HUES6 (cell line): Measurements from ENCODE around the gene ANKRD13B.
A peak's percentile ranks its signal among the peaks of the same experiment; 100 is the strongest.

Experiments
- H3K27ac ChIP-seq: 2 replicates; pipeline ENCODE4 v1.7.0; 2013; ENCODE audit warnings: low read depth, mild to moderate bottlenecking, low read length, inconsistent platforms
- H3K27me3 ChIP-seq: 2 replicates; pipeline ENCODE4 v1.6.1; 2013; ENCODE audit warnings: low read length; ENCODE audit not compliant: control insufficient read depth, insufficient read depth
- H3K36me3 ChIP-seq: 2 replicates; pipeline ENCODE4 v1.6.1; 2013; ENCODE audit warnings: low read length; ENCODE audit not compliant: control insufficient read depth, insufficient read depth
- H3K4me1 ChIP-seq: 2 replicates; pipeline ENCODE4 v1.6.1; 2013; ENCODE audit warnings: low read length; ENCODE audit not compliant: control insufficient read depth, insufficient read depth
- H3K4me3 ChIP-seq: 2 replicates; pipeline ENCODE4 v1.5.1; 2013; ENCODE audit warnings: low read depth, low read length
- H3K9ac ChIP-seq: one replicate; pipeline ENCODE4 v1.6.1; 2013; ENCODE audit warnings: mild to moderate bottlenecking, low read length
- H3K9me3 ChIP-seq: 2 replicates; pipeline ENCODE4 v1.6.1; 2013; ENCODE audit warnings: low read depth, low read length; ENCODE audit not compliant: control insufficient read depth, insufficient read depth

The ANKRD13B gene

GRCh38 chr17:29615492-29616299 lies 22.8 kb downstream of the ANKRD13B start:
- Histone ChIP-seq H3K9ac (no peak overlapping the region), H3K27me3 (peaks cover 87% of the 10 kb centered on the region), H3K9me3 (0 out of 2 replicates have a peak, but pooled peaks cover 2% of the 10 kb centered on the region), H3K4me1 (peaks cover 61% of the 10 kb centered on the region), H3K27ac (no peak overlapping the region), H3K36me3 (no peaks in the 10 kb centered on the region), H3K4me3 (peak overlapping the region; percentile 70)

- H3K27me3 ChIP-seq = peaks cover 89% of the 10 kb centered on the region
- H3K4me1 ChIP-seq = peaks cover 68% of the 10 kb centered on the region
- H3K9ac ChIP-seq = no peak overlapping the region
- 0 out of 2 replicates have a peak, but pooled peaks cover 2% of the 10 kb centered on the region for H3K9me3 ChIP-seq
- H3K27ac ChIP-seq = no peak overlapping the region
- H3K36me3 ChIP-seq = no peaks in the 10 kb centered on the region
- H3K4me3 ChIP-seq = peak overlapping the region; percentile 70
Measured at GRCh38 chr17:29616300-29617048, 23.5 kb downstream of the ANKRD13B start.

GRCh38 chr17:29617125-29617480 lies 24.2 kb downstream of the ANKRD13B start:
- H3K9ac ChIP-seq = no peak overlapping the region

GRCh38 chr17:29617481-29618271 lies 24.7 kb downstream of the ANKRD13B start:
- no peak overlapping the region for H3K27ac ChIP-seq
- peaks cover 72% of the 10 kb centered on the region for H3K4me1 ChIP-seq
- peak overlapping the region; percentile 70 for H3K4me3 ChIP-seq
- H3K9me3 ChIP-seq = 0 out of 2 replicates have a peak, but pooled peaks cover 2% of the 10 kb centered on the region
- H3K9ac ChIP-seq = peak overlapping the region; percentile 25
- H3K27me3 ChIP-seq = peaks cover 90% of the 10 kb centered on the region
- no peaks in the 10 kb centered on the region for H3K36me3 ChIP-seq

More at GRCh38 chr17:29617125-29617480, 24.2 kb downstream of the ANKRD13B start:
- H3K27me3 ChIP-seq = peaks cover 89% of the 10 kb centered on the region
- 0 out of 2 replicates have a peak, but pooled peaks cover 2% of the 10 kb centered on the region for H3K9me3 ChIP-seq
- peak overlapping the region; percentile 70 for H3K4me3 ChIP-seq
- no peaks in the 10 kb centered on the region for H3K36me3 ChIP-seq
- H3K27ac ChIP-seq = no peak overlapping the region
- H3K4me1 ChIP-seq = peaks cover 72% of the 10 kb centered on the region

GRCh38 chr17:29618272-29619065 lies 25.5 kb downstream of the ANKRD13B start:
- H3K4me1 ChIP-seq = peaks cover 77% of the 10 kb centered on the region
- H3K9ac ChIP-seq = no peak overlapping the region
- no peaks in the 10 kb centered on the region for H3K9me3 ChIP-seq
- peak overlapping the region; percentile 70 for H3K4me3 ChIP-seq
- no peak overlapping the region for H3K27ac ChIP-seq
- no peaks in the 10 kb centered on the region for H3K36me3 ChIP-seq
- peaks cover 89% of the 10 kb centered on the region for H3K27me3 ChIP-seq

- H3K27me3 ChIP-seq = peaks cover 85% of the 10 kb centered on the region
- no peak overlapping the region for H3K9ac ChIP-seq
- peaks cover 75% of the 10 kb centered on the region for H3K4me1 ChIP-seq
- H3K27ac ChIP-seq = no peak overlapping the region
- H3K36me3 ChIP-seq = no peaks in the 10 kb centered on the region
- no peak overlapping the region for H3K4me3 ChIP-seq
- no peaks in the 10 kb centered on the region for H3K9me3 ChIP-seq
Measured at GRCh38 chr17:29619251-29619650, 26.3 kb downstream of the ANKRD13B start.

GRCh38 chr17:29620271-29620670 lies 27.3 kb downstream of the ANKRD13B start:
- no peak overlapping the region for H3K27ac ChIP-seq

GRCh38 chr17:29620779-29621500 lies 28.0 kb downstream of the ANKRD13B start:
- no peak overlapping the region for H3K9ac ChIP-seq
- H3K27me3 ChIP-seq = peaks cover 69% of the 10 kb centered on the region
- no peaks in the 10 kb centered on the region for H3K36me3 ChIP-seq
- no peak overlapping the region for H3K27ac ChIP-seq
- H3K4me1 ChIP-seq = peaks cover 69% of the 10 kb centered on the region
- H3K4me3 ChIP-seq = no peak overlapping the region; the same call in 1 of the 2 replicates
- H3K9me3 ChIP-seq = no peaks in the 10 kb centered on the region

More at GRCh38 chr17:29620271-29620670, 27.3 kb downstream of the ANKRD13B start:
- Histone ChIP-seq H3K9ac (no peak overlapping the region), H3K4me3 (no peak overlapping the region; the same call in 1 of the 2 replicates), H3K27me3 (peaks cover 75% of the 10 kb centered on the region), H3K36me3 (no peaks in the 10 kb centered on the region), H3K9me3 (no peaks in the 10 kb centered on the region), H3K4me1 (peaks cover 70% of the 10 kb centered on the region)

GRCh38 chr17:29621751-29622194 lies 28.8 kb downstream of the ANKRD13B start:
- H3K27ac ChIP-seq = no peak overlapping the region
- peak overlapping the region; percentile 73 for H3K4me3 ChIP-seq
- H3K27me3 ChIP-seq = peaks cover 61% of the 10 kb centered on the region
- no peaks in the 10 kb centered on the region for H3K9me3 ChIP-seq
- H3K4me1 ChIP-seq = peaks cover 61% of the 10 kb centered on the region
- H3K36me3 ChIP-seq = no peaks in the 10 kb centered on the region
- H3K9ac ChIP-seq = no peak overlapping the region
